A673 (cell line): ENCODE measurements around the gene ETFB. TPM values are rescaled to one million over a fixed set of nuclear protein-coding genes. Genes with fewer than 3 reads are reported as not detected.
"Not testable (repeated sequence)": the region's sequence is repeated elsewhere in the genome, so short reads cannot be mapped to it uniquely, and the experiment has no call there.

Experiments used
- BruUV-seq: library from RNA; stranded (reverse); fragments of 400-500 nt; replicated peaks from 2 replicates; lab custom pipeline; 2021; lab: Mats Ljungman, UMichigan
- CTCF ChIA-PET: fragments of 300-600 bp; sonication (Branson Sonifier 250); formaldehyde crosslinking; loops from one replicate; lab custom pipeline; 2022; ENCODE audit warnings: antibody characterized with exemption; lab: Charles Lee
- POLR2A ChIA-PET: fragments of 300-600 bp; sonication (Branson Sonifier 250); formaldehyde crosslinking; loops from one replicate; lab custom pipeline; 2022; ENCODE audit warnings: antibody characterized with exemption; ENCODE audit not compliant: low non-redundant PET; lab: Charles Lee
- DNase-seq: peaks from one replicate; pipeline ENCODE4 v3.0.0-alpha.2; 2015; ENCODE audit warnings: low spot score
- H3K27ac ChIP-seq: fragments of 200-600 bp; sonication (generic); 2 replicates; pipeline ENCODE4 v1.5.1; 2016; ENCODE audit warnings: mixed run types, low read depth, mild to moderate bottlenecking, mixed read lengths, antibody characterized with exemption, low read length; ENCODE audit not compliant: poor library complexity, severe bottlenecking
- H3K27me3 ChIP-seq: fragments of 200-600 bp; sonication (generic); replicated peaks from 2 replicates; pipeline ENCODE4 v1.6.1; 2017; ENCODE audit warnings: mixed run types, low read depth, mild to moderate bottlenecking, mixed read lengths, antibody characterized with exemption, low read length; ENCODE audit not compliant: insufficient read depth, poor library complexity
- H3K36me3 ChIP-seq: fragments of 200-600 bp; sonication (generic); 2 replicates; pipeline ENCODE4 v1.6.1; 2016; ENCODE audit warnings: mixed run types, mild to moderate bottlenecking, mixed read lengths, antibody characterized with exemption, low read length; ENCODE audit not compliant: insufficient read depth, poor library complexity, severe bottlenecking
- H3K4me1 ChIP-seq: fragments of 200-600 bp; sonication (generic); 2 replicates; pipeline ENCODE4 v1.6.1; 2017; ENCODE audit warnings: mixed run types, mild to moderate bottlenecking, mixed read lengths, antibody characterized with exemption, low read length; ENCODE audit not compliant: insufficient read depth, poor library complexity, severe bottlenecking
- H3K4me3 ChIP-seq: fragments of 200-600 bp; sonication (generic); 2 replicates; pipeline ENCODE4 v1.5.1; 2016; ENCODE audit warnings: low read depth, mixed run types, mild to moderate bottlenecking, mixed read lengths, low read length; ENCODE audit not compliant: poor library complexity, severe bottlenecking
- H3K9me3 ChIP-seq: fragments of 200-600 bp; sonication (generic); 2 replicates; pipeline ENCODE4 v1.6.1; 2016; ENCODE audit warnings: mixed run types, low read depth, mild to moderate bottlenecking, mixed read lengths, antibody characterized with exemption, low read length; ENCODE audit not compliant: poor library complexity, severe bottlenecking
- CTCF ChIP-seq: fragments of 300-800, 200-600 bp; sonication (generic); conservative IDR thresholded peaks from 2 replicates; pipeline ENCODE4 v1.5.1; 2017; ENCODE audit warnings: low read depth, mild to moderate bottlenecking, antibody characterized with exemption, low read length, moderate library complexity, mixed read lengths
- EZH2 ChIP-seq: fragments of 200-600 bp; sonication (generic); IDR thresholded peaks from 2 replicates; pipeline ENCODE4 v1.6.1; 2017; ENCODE audit warnings: borderline replicate concordance, low read depth, mild to moderate bottlenecking, mixed read lengths, antibody characterized with exemption, low read length; ENCODE audit not compliant: poor library complexity, severe bottlenecking
- intact Hi-C: fragments of 100-400 bp; cut with micrococcal nuclease; formaldehyde crosslinking; loops from one replicate; pipeline ENCODE4 v1.10.0; 2022; ENCODE audit not compliant: unreplicated experiment
- total RNA-seq: library from RNA; stranded (reverse); gene quantifications from 2 replicates; pipeline ENCODE4 v1.2.3, GENCODE V29; 2021

Gene ETFB
- total RNA-seq, 1 experiment from 2014 or later: 52.6 TPM

GRCh38 chr19:51398096-51398704, 32.0 kb upstream of the ETFB start:
- Histone ChIP-seq H3K4me1 (peaks cover 10% of the 10 kb centered on the region), H3K4me3 (no peak overlapping the region), H3K27me3 (no peaks in the 10 kb centered on the region), H3K9me3 (no peaks in the 10 kb centered on the region), H3K27ac (no peak overlapping the region), H3K36me3 (no peaks in the 10 kb centered on the region)
- no TSS peak for BruUV-seq
- intact Hi-C loops: loop anchor here (5.0 kb wide), 1 partner anchor 61 kb away; no protein-coding TSS in a partner anchor
- TF ChIP-seq EZH2: no peak
- peak; percentile 69 for TF ChIP-seq CTCF
- ChIA-PET POLR2A (no interaction called here), CTCF (no interaction called here)
- peak; percentile 59 for DNase-seq

- intact Hi-C loops: loop anchor here (5.0 kb wide), 1 partner anchor 60 kb away; no protein-coding TSS in a partner anchor
- H3K9me3 ChIP-seq, POLR2A ChIA-PET, H3K36me3 ChIP-seq, H3K4me1 ChIP-seq, H3K27me3 ChIP-seq, CTCF ChIA-PET, DNase-seq, BruUV-seq, H3K27ac ChIP-seq, H3K4me3 ChIP-seq: not testable (repeated sequence)
Observed at GRCh38 chr19:51397453-51397852, 31.3 kb upstream of the ETFB start.

- Histone ChIP-seq H3K36me3 (no peaks in the 10 kb centered on the region), H3K9me3 (no peaks in the 10 kb centered on the region), H3K4me1 (peaks cover 10% of the 10 kb centered on the region), H3K27ac (no peak overlapping the region), H3K27me3 (no peaks in the 10 kb centered on the region), H3K4me3 (no peak overlapping the region)
- no peak for TF ChIP-seq CTCF
- TF ChIP-seq EZH2: no peak
- ChIA-PET POLR2A (no interaction called here), CTCF (interaction anchor here (0.8 kb wide), 1 partner anchor 187 kb away, joined by 16 read pairs; no protein-coding TSS in a partner anchor)
- BruUV-seq: no TSS peak
- intact Hi-C loops: loop anchor here (5.0 kb wide), 1 partner anchor 59 kb away; no protein-coding TSS in a partner anchor
- DNase-seq: no peak
Observed at GRCh38 chr19:51396175-51396574, 30.0 kb upstream of the ETFB start.
